Mucosa of gallbladder (tissue), 1 donor: Measurements from ENCODE around the gene SALL2. TPM values are rescaled to one million over a fixed set of nuclear protein-coding genes. Genes with fewer than 3 reads are reported as not detected.
A peak's percentile ranks its signal among the peaks of the same experiment; 100 is the strongest.

ENCODE experiments used
- DNase-seq: peaks from one replicate; pipeline ENCODE4 v3.0.0-alpha.2; 2020; ENCODE audit warnings: low spot score
- total RNA-seq: library from RNA; stranded (reverse); gene quantifications from one replicate; pipeline ENCODE4 v1.2.1, GENCODE V29; 2021
- donor health status: DM: no; HTN: no; CAD: no.

Gene SALL2
- total RNA-seq, 1 donor from 2014 or later = 8.3 TPM

- no peak for DNase-seq
These were observed 31.0 kb downstream of the SALL2 start for GRCh38 chr14:21494902-21495762.

- no peak for DNase-seq
These were observed 39.5 kb downstream of the SALL2 start for GRCh38 chr14:21486640-21487087.

- DNase-seq = peak; percentile 98
These were observed 49.0 kb downstream of the SALL2 start, which contains the start of the genes RAB2B and TOX4 for GRCh38 chr14:21476925-21477681. TSS of gene RAB2B (minus strand) at chr14:21476959. CDS start at chr14:21476872, 87 bp downstream. TSS of gene TOX4 (plus strand) at chr14:21477195. CDS start at chr14:21477279, 84 bp downstream.

GRCh38 chr14:21476523-21476924 lies 49.6 kb downstream of the SALL2 start:
- peak; percentile 87 for DNase-seq

- no peak for DNase-seq
These were observed 50.2 kb downstream of the SALL2 start for GRCh38 chr14:21475767-21476522.

Other genes with a start within 250 kb of the SALL2 start
- 0.49 TPM for gene RPGRIP1, start 246.3 kb downstream of the SALL2 start, total RNA-seq
- 46.8 TPM for gene SUPT16H, start 142.3 kb downstream of the SALL2 start, total RNA-seq
- 75.9 TPM for gene CHD8, start 70.2 kb downstream of the SALL2 start, total RNA-seq
- 20.6 TPM for gene RAB2B, start 49.4 kb downstream of the SALL2 start, total RNA-seq
- gene TOX4, start 49.2 kb downstream of the SALL2 start, total RNA-seq = 66.7 TPM
- 37.5 TPM for gene METTL3, start 15.0 kb downstream of the SALL2 start, total RNA-seq
- gene OR10G3, start 53.7 kb upstream of the SALL2 start, total RNA-seq = not detected
- gene OR10G2, start 108.6 kb upstream of the SALL2 start, total RNA-seq = not detected
- not detected for gene OR4E2, start 127.5 kb upstream of the SALL2 start, total RNA-seq
- not detected for gene OR4E1, start 147.5 kb upstream of the SALL2 start, total RNA-seq